CD4-positive, alpha-beta T cell treated with Interleukin-2 at 100 ng/mL for 4 hours (primary cell): ENCODE data around the gene TJP2.

Experiments
- DNase-seq: peaks from one replicate; pipeline ENCODE4 v3.0.0-alpha.2; 2020; ENCODE audit warnings: low spot score

TJP2 gene

DNA sequence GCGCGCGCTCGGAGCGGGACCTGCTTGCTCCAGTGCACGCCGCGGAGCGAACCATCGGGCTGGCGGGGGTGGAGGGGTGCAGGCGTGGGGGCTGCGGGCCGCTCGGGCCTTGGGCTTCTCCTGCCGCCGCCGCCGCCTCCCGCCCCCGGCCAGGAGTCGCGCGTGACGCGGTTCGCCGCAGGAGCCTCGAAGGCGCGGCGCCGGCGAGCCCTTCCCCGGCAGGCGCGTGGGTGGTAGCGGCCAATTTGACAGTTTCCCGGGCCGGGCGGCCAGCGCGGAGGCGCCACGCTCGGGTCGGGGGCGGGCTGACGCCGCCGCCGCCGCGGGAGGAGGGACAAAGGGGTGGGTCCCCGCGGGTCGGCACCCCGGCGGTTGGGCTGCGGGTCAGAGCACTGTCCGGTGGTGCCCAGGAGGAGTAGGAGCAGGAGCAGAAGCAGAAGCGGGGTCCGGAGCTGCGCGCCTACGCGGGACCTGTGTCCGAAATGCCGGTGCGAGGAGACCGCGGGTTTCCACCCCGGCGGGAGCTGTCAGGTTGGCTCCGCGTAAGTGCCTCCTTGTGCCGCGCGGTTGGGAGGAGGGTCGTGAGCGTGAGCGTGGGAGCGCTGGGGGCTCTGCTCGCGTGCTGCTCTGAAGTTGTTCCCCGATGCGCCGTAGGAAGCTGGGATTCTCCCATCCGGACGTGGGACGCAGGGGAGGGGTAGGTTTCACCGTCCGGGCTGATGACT is at the start of gene TJP2:
Gene TJP2 (plus strand): TSS at position 387 of the 725 bp plus-strand sequence. CDS start 96 bp downstream, at position 483.
- DNase-seq = peak; percentile 31

DNA sequence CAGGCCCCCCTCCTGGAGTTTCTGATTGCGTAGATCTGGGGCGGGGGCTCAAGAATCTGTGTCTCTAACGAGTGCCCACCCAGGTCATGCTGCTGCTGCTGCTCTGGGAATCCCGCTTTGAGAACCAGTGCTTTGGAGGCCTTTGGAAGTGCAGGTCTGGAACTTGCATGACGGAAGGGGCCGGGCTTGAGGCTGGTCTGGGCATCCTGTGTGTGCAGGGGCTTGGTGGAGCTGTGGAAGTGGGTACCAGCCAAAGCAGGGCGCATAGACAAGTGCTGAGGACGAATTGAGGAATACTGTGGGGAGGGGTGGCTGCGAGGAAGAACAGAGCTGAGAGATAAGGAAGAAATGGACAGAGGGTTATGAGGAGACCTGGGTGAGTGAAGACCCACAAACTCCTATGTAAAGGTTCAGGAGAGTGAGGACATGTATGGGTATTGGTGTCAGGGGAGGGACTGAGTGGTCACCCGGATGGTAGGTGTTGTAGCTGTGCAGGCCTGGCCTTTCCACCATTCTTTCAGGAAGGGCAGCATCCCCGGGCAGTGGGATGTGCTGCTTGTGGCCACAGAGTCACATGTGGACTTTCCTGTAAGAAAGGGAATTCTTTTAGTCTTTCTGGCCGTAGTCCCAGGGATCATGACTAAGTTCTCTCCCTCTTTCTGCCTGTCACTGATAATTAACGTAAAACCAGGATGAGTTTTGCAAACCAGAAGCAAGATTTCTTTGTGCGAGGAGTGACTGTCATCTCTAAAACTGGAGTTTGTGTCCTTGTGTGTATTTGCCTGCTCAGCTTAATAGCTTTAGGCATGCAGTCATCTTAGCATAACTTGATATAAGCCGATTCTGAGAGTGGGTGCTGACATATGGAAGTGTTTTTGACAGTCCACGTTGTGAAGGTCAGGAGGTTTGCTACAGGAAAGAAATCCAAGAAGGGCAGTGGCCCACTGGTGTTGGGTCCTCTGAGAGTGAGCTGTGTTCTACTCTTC is 43.3 kb upstream of the TJP2 start:
- no peak for DNase-seq

DNA sequence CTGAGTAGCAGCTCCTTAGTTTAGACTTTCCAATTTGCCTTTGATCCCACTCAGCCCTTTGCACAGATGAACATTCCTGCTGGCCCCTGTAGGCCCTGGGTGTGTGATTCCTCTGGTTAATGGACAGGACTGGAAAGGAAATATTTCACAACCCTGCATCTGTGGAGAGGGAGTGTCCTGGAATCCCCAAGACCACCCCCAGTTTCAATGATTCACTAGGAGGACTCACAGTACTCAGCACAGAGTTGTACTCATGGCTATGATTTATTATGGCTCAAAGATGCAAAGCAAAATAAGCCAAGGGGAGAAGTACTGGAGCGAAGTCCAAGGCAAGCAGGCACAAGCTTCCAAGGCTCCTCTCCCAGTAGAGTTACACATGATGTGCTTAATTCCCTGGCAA is 42.4 kb upstream of the TJP2 start:
- DNase-seq = no peak

DNA sequence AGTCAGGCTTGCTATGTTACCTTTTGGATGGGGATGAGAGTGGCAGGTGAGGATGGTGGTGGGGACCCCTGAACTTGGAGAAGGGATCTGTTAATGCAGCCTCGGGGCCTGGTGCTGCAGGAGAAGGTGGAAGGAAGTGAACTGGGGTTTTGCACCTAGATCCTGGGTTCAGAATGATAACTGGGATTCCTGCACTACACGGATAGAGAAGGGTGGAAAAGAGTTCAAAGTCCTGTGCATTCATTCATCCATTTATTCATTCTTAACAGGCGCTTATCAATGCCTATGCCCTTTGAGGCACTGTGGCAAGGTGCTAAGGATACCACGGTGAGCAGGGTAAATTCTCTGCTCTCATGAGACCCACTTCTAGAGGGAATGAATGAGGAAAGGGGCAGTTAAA is 41.7 kb upstream of the TJP2 start:
- no peak for DNase-seq

DNA sequence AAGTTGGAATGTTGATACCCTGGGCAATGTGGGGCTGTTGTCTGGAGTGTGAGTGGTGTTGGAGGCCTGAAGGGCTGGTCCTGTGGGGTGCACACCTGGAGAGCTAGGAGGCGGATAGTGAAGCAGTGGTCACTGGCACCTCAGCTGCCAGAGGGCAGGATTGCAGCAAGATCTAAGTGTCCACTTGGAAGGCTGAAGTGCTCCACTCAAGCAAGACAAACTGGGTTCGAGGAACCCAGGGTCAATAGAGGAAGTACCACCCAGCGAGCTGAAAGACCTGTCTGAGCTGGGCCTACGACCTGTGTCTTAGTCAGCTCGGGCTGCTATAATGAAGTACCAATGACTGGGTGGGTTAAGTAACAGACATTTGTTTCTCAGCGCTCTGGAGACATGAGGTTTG is 39.7 kb upstream of the TJP2 start:
- no peak for DNase-seq

DNA sequence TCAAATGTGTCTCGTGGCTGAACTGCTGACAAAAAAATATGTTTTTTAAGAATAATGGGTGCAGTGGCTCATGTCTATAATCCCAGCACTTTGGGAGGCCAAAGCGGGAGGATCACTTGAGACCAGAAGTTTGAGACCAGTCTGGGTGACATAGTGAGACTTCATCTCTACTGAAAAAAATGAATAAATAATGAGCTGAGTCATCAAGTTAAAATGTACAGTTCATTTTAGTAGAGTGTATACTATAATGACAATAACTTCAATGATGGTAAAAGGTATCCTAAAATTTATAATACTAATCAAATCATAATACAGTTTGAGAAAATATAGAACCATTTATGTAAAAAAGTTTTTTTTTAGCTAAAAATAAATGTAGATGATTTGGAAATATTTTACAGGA is 37.9 kb upstream of the TJP2 start:
- no peak for DNase-seq

DNA sequence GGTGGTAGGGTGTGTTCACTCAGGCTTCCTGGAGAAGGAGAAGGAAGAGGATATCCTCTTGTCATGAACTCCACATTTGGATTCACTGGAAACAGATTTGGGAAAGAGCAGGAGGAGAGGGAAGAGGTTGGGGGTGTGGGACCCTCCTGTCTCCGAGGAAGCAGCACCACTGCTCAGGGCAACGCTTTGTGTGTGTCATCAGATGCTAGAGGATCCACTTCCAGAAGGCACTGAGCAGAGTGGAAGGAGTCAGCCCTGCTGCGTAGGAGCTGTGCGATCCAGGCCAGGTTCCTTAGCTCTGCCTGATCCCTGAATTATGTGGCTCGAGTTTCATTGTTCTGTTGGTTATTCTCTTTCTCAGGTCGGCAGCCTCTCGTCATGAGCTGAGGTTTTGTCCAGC is 37.3 kb upstream of the TJP2 start:
- no peak for DNase-seq

DNA sequence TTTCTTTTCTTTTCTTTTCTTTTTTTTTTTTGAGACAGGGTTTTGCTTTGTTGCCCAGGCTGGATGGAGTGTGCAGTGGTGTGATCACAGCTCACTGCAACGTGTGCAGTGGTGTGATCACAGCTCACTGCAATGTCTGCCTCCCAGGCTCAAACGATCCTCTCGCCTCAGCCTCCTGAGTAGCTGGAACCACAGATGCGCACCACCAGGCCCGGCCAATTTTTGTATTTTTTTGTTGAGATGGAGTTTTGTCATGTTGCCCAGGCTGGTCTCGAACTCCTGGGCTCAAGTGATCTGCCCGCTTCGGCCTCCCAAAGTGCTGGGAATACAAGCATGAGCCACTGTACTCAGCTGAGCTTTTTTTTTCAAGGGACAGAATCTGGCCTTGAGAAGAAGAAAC is 36.8 kb upstream of the TJP2 start:
- DNase-seq = no peak

DNA sequence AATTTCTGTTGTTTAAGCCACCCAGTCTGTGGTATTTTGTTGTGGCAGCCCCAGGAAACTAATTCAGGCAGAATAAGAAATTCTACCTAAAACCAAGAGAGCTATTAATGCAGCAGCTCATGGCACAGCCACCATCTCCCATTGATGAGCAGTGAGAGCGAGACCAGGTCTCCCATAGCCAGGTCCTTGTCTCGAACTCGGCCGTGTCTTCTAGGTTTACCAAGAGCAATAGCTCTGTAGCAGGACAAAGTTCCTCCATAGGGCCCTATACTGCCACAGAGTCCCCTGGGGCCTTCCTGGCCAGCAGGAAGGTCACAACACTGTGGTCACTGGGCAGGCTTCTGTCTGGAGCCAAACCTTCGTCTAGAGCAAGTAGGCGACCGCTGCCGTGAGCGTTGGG is 34.5 kb upstream of the TJP2 start:
- no peak for DNase-seq

DNA sequence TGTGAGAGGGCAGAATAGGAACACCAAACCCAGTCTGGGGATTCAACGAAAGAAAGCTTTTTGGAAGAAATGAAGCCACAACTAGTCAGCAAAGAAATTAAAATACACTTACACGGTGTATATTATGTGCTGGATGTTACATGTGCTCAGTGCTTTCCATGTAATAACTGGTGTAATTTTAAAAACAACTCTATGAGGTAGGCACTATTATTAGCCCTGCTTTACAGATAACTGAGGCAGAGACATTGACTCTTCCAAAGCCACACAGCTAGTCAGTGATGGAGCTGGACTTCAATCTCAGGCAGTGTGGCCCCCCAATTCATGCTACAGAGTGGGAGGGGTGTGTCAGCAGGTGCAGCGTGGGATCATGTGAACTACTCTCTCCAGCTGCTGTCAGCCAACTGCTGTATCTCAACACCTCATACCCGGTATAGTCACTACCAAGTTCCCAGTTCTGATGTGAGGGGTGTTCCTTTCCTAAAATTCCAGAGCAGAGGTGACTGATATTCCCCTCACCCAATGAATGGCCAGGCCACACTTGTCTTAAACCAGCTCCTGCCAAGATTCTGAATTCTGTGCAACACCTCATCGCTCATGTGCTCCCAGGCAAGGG is 33.8 kb upstream of the TJP2 start:
- no peak for DNase-seq

DNA sequence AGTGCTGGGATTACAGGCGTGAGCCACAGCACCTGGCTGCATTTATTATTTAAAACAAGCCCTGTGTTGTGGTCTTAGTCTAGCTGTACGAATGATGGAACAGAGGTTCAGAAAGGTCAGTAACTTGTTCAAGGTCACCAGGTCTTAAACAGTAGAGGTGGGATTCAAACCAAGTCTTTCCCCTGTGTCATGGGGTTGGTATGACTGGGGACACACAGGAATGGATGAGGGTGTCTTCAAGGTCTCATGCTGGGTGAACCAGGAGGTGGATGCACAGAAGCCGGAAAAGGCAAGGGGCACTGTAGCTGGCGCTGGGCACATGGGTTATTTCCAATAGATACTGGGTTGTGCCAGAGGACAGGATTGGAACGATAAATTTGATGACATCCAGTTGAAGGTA is 32.2 kb upstream of the TJP2 start:
- no peak for DNase-seq

DNA sequence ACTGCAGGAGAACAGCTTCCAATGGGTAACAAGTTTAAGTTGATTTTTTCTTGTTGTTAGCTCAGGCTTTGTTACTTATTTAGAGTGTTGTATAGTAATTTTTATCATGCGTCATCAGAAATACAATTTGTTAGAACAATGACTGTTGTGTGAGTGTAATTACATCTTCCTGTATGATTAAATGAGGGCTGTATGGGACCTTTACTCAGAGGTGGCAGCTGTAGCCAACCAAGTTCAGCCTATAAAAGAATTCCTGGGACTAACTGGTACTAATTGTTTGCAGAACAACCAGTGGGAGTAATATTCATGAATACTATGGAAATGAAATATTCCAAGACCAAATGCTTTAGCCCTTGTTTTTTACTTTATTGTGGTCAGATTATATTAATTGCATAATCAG is 30.8 kb upstream of the TJP2 start:
- no peak for DNase-seq

DNA sequence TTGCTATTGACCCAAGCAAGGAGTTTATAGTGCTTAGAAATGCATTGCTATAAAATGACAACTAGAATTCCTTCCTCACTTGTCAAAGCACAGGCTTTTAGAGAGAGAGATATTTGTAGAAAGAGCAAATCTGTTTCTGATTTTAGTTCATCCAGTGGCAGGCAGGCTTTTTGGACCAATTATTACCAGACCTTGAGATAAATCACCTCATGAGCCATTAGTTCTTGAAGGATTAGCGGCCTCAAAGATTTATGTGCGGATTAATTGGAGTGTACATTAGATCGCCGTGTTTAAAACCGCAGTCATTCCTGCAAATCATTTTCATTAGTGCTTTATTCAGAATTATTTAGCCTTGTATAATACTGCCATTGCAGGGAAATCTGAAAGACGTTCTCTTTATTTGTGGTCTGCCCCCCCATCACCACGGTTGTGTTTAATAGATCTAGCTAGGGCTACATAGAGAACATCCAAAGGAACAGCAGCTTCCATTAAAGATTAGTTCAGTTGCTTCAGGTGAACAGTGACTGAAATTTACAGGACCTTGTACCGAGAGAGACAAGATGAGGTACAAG is 28.8 kb upstream of the TJP2 start:
- no peak for DNase-seq

DNA sequence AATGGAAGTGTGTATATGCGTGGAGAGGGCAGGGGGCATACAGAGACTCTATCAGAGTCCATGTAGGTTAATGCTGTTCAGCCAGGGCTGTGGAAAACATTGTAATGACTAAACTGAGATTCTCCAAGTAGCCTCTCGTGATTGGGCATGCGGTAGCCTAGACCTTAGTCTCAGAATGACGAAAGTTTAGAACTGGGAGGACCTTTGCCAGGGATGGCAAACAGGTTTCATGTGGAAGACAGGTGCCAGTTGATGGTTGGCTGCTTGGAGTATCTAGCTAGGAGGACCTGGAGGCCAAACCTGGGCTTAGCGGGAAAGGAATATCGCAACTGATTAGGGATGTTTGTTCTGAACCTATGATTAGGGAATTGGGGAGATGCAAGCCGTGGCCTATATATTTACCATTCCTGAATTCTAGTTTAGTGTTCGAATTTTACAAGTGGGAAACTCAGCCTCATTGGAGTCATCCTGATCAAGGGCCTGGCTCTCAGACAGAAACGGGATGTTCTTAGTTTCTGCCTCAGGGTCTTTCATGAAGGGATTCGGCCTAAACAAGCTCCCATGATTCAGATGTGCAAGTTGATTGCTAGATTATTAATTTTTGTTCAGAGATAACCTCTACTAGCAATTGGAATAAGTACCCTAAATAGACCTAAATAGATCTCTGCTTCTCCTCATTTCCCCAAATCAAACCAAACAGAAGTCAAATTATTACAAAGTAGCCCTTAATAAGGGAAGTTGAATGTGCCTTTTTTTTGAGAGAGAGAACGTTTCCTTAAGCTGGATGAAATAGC is 26.8 kb upstream of the TJP2 start:
- no peak for DNase-seq

DNA sequence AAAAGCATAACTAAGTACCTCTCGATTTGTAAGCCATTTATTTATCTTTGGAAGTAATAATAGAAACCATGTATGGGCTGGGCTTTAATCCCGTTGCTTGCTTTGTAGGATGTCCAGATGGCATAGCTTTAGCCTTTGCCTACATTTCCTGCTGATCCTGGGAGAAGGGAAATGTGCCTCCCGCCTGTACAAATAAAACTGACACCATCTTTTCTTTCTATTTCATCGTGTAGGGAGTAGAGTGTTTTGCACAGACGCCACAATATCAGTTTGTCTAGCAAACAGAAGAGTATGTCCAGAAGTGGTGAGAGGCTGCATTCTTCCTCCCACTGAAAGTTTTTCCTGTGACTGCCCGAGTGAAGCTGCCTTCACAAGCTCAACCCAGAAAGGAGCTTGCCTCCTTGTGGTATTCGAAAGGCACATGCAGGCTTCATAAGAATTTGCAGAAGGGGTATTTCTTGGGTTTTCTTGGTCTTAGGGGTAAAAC is 24.7 kb upstream of the TJP2 start:
- no peak for DNase-seq

DNA sequence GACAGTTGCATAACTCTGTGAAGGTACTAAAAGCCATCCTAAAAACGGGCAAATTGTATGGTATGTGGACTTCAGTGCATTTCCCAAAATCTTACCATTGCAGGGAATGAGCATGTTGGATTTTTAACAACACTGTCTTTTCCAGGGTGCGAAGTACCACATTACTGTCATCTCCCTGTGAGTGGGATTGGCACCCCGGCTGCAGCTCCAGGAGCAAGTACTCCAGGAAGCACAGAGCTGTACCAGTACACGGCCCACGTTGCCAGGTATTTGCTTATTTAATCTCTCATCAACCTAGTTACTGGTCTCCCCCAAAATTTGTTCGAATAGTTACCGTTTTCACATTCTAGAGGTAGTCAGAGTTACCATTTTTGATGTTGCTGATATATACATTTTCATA is 22.6 kb upstream of the TJP2 start:
- no peak for DNase-seq

DNA sequence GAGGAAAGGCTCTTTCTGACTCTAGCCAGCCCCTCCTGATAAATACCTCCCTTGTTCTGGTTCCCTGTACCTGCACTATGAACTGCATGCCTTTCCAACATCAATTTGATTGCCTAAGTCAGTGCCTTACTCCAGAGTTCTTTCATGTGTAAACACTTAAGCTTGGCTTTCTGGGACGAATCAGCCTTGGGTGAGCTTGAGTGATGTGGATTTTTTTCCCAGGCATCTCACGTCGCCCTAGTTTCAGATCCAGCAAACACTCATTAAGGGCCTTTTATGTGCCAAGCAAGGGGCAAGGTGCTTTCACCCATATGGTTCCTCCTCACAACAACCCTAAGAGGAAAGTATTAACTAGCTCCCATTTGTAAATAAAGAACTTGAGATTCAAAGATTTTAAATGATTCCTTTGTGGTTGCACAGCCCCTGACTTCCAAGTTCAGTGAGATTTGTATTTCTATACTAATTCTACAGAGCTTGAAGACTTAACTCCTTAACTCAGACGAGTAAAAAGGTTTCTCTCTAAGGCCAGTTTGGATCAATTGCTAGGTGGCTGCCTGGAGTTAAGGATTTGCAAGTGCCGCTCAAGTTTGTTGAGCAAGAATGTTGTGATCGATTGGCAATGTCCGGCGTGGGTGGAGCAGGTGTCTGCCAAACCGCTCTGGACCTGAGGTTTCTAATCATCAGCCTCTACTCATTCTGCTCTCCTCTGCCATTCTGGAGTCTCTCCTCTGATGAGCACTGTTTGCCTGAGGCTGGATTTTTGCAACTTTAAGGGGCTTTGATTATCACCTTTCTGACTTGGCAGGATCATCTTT is 20.2 kb upstream of the TJP2 start:
- no peak for DNase-seq

DNA sequence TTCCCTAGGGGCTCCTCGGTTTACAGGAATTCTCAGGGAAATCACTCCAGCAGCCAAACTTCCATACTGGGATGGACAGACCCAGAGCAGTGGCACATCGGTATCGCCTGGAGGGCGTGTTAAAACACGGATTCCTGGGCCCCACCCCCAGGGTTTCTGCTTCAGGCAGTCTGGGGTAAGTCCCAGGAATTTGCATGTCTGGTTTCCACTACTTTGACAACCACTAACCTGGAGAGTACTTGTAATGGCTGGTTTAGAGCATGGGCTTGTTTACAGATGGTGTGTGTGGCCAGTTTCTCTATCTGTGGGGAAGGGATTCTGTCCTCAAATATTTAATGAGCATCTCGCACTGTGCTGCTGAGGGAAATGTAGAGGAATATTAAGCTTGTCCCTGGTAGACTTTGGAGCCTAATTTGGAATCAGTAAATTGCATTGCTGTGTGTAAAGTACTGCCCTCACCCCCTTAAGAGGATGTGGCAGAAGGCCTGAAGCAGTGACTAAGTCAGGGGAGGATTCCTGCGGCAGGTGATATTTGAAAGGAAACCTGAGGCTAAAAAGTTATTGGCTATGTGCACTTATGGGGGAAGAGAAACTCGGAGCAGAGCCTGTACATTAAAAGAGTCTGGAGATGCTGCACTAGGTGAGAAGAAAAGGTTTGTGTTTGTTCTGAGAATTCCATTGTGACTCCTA is 18.6 kb upstream of the TJP2 start:
- DNase-seq = no peak

DNA sequence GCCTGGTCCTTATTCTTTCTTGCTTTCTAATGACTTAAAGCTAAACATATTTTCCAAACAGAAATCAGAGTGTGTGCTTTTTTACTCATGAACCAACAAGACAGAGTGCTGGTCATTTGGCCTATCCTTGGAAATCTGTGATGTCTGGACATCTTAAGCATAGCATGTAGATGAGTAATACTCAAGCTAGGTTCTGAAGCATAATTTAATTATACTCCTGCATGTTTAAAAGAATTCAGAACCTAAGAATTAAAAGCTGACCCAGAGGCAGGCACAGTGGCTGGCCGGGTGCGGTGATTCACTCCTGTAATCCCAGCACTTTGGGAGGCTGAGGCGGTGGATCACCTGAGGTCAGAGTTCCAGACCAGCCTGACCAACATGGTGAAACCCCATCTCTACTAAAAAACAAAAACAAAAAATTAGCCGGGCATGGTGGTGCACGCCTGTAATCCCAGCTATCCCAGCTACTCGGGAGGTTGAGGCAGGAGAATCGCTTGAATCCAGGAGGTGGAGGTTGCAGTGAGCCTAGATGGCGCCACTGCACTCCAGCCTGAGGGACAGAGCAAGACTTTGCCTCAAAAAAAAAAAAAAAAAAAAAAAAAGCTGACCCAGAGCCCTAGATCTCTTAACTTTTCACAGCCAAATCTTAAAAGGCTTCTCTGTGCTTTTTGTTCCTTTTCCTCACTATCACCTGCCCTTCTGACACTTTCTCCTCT is 16.2 kb upstream of the TJP2 start:
- no peak for DNase-seq
